ENCODE measurements around the gene JAK1.
"Not testable (repeated sequence)": the region's sequence is repeated elsewhere in the genome, so short reads cannot be mapped to it uniquely, and the experiment has no call there.

The JAK1 gene

GRCh38 chr1:64950284-64950809, 16.0 kb downstream of the JAK1 start:
- DNase-seq (ENCODE audit: low read depth in 4 of 4, low spot score in 1 of 4) = no peak

- DNase-seq (ENCODE audit: low read depth in 4 of 4, low spot score in 1 of 4) = peak in 2 of 4 experiments; percentile 14 to 16
These were observed 17.2 kb downstream of the JAK1 start for GRCh38 chr1:64948905-64949833.

- no peak for DNase-seq (ENCODE audit: low read depth in 4 of 4, low spot score in 1 of 4)
These were observed 18.1 kb downstream of the JAK1 start for GRCh38 chr1:64948216-64948615.

- no peak for DNase-seq (ENCODE audit: low read depth in 4 of 4, low spot score in 1 of 4)
These were observed 19.4 kb downstream of the JAK1 start for GRCh38 chr1:64946916-64947315.

- no peak for DNase-seq (ENCODE audit: low read depth in 4 of 4, low spot score in 1 of 4)
These were observed 21.4 kb downstream of the JAK1 start for GRCh38 chr1:64944913-64945312.

- no peak for DNase-seq (ENCODE audit: low read depth in 4 of 4, low spot score in 1 of 4)
These were observed 23.7 kb downstream of the JAK1 start for GRCh38 chr1:64942675-64943074.

GRCh38 chr1:64942118-64942517, 24.2 kb downstream of the JAK1 start:
- no peak for DNase-seq (ENCODE audit: low read depth in 4 of 4, low spot score in 1 of 4)

- DNase-seq (ENCODE audit: low read depth in 4 of 4, low spot score in 1 of 4) = no peak
These were observed 24.8 kb downstream of the JAK1 start for GRCh38 chr1:64941461-64942117.

- no peak for DNase-seq (ENCODE audit: low read depth in 4 of 4, low spot score in 1 of 4)
These were observed 26.3 kb downstream of the JAK1 start for GRCh38 chr1:64940025-64940424.

- DNase-seq (ENCODE audit: low read depth in 4 of 4, low spot score in 1 of 4) = no peak
These were observed 27.4 kb downstream of the JAK1 start for GRCh38 chr1:64938991-64939390.

GRCh38 chr1:64936956-64937355, 29.4 kb downstream of the JAK1 start:
- no peak for DNase-seq (ENCODE audit: low read depth in 4 of 4, low spot score in 1 of 4)

GRCh38 chr1:64935551-64936155, 30.7 kb downstream of the JAK1 start:
- DNase-seq (ENCODE audit: low read depth in 4 of 4, low spot score in 1 of 4) = no peak

GRCh38 chr1:64934878-64935275, 31.5 kb downstream of the JAK1 start:
- no peak for DNase-seq (ENCODE audit: low read depth in 4 of 4, low spot score in 1 of 4)

GRCh38 chr1:64934115-64934877, 32.1 kb downstream of the JAK1 start:
- no peak for DNase-seq (ENCODE audit: low read depth in 4 of 4, low spot score in 1 of 4)

- DNase-seq (ENCODE audit: low read depth in 4 of 4, low spot score in 1 of 4) = no peak
These were observed 32.9 kb downstream of the JAK1 start for GRCh38 chr1:64933296-64934070.

- DNase-seq (ENCODE audit: low read depth in 4 of 4, low spot score in 1 of 4) = no peak
These were observed 33.4 kb downstream of the JAK1 start for GRCh38 chr1:64932962-64933295.

GRCh38 chr1:64930640-64931039, 35.7 kb downstream of the JAK1 start:
- DNase-seq (ENCODE audit: low read depth in 4 of 4, low spot score in 1 of 4) = not testable (repeated sequence)

GRCh38 chr1:64929221-64929620, 37.1 kb downstream of the JAK1 start:
- no peak for DNase-seq (ENCODE audit: low read depth in 4 of 4, low spot score in 1 of 4)

- DNase-seq (ENCODE audit: low read depth in 4 of 4, low spot score in 1 of 4) = no peak
These were observed 38.0 kb downstream of the JAK1 start for GRCh38 chr1:64928325-64928724.

- DNase-seq (ENCODE audit: low read depth in 4 of 4, low spot score in 1 of 4) = no peak
These were observed 40.8 kb downstream of the JAK1 start for GRCh38 chr1:64925594-64925993.
